Activated CD4-positive, alpha-beta memory T cell treated with anti-CD3 and anti-CD28 coated beads, Interleukin-2, amount 10 ng/mL, durations not matched to agents 7 days and 5 days (primary cell): ENCODE results near the gene MED6. TPM values are rescaled to one million over a fixed set of nuclear protein-coding genes. Genes with fewer than 3 reads are reported as not detected.

Experiments used
- CTCF ChIA-PET: fragments of 350-600 bp; sonication (Branson Sonifier 250); formaldehyde crosslinking; loops from one replicate; lab custom pipeline; 2021; ENCODE audit warnings: antibody characterized with exemption, inconsistent platforms; lab: Charles Lee
- POLR2A ChIA-PET: fragments of 350-600 bp; sonication (Branson Sonifier 250); formaldehyde crosslinking; loops from one replicate; lab custom pipeline; 2021; ENCODE audit warnings: antibody characterized with exemption; lab: Charles Lee
- DNase-seq: peaks from one replicate; pipeline ENCODE4 v3.0.0-alpha.2; 2020
- H3K27ac Mint-ChIP-seq: one replicate; pipeline ENCODE4 v1.8.0; 2021; ENCODE audit warnings: mild to moderate bottlenecking, mixed read lengths
- H3K27me3 Mint-ChIP-seq: one replicate; pipeline ENCODE4 v1.8.0; 2021; ENCODE audit warnings: mixed read lengths
- H3K36me3 Mint-ChIP-seq: one replicate; pipeline ENCODE4 v1.8.0; 2021; ENCODE audit warnings: low read depth, mixed read lengths
- H3K4me1 Mint-ChIP-seq: one replicate; pipeline ENCODE4 v1.8.0; 2021; ENCODE audit warnings: mixed read lengths
- H3K4me3 Mint-ChIP-seq: one replicate; pipeline ENCODE4 v1.8.0; 2021; ENCODE audit warnings: mild to moderate bottlenecking, mixed read lengths
- H3K9me3 Mint-ChIP-seq: one replicate; pipeline ENCODE4 v1.8.0; 2021; ENCODE audit warnings: mixed read lengths
- total RNA-seq, 2 experiments: library from RNA; stranded (reverse); gene quantifications; one replicate each; pipeline ENCODE4 v1.2.3, GENCODE V29; 2021

The MED6 gene
- total RNA-seq: 10 to 100 TPM; 45.5 to 47.9 TPM

DNA sequence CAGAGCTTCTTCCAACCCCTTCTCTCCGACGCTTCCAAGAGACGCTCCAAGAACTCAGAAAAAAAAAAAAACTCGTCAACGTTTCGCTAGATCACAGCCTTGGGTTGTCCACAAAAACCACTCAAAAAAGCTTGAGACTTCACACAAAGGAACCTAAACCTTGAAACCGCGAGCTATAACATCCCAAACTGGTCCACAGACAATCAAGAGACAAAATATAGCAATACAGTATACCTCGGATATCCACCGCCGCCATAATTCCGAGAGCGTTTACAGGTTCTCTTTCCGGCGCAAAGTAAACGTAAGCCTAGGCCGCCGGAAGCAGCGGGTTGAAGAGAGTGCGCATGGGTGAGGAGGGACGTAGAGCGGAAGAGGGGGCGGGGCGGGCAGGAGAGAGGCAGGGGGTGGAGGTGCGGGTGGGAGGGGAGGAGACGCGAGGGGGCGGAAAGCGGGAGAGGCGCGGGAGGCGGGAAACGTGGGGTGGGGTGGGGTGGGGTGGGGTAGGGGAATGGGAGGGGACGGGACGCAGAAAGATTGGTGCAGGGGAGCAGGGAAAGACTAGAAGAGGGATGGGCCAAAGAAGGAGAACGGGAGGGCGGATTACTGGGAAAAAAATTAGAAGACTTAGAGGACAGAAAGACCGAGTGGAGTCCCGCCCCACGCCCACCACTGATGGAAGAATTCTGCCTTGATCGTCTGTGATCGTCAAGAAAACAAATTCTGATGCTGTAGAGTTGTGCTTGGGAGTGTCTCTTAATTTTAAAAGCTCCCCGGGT lies at the start of gene MED6:
Gene MED6 (minus strand): TSS at position 274 of the 776 bp plus-strand sequence. CDS start 18 bp downstream, at position 256.
- Mint-ChIP-seq H3K36me3 (peaks cover 15% of the 10 kb centered on the region), H3K4me1 (peaks cover 34% of the 10 kb centered on the region), H3K9me3 (no peaks in the 10 kb centered on the region), H3K27me3 (peaks cover 12% of the 10 kb centered on the region), H3K27ac (peak within 1 kb of the TSS; percentile 93), H3K4me3 (peak within 1 kb of the TSS; percentile 100)
- peak; percentile 95 for DNase-seq
- ChIA-PET CTCF (interaction anchor here (0.6 to 1.7 kb wide), 3 partner anchors 46 to 218 kb away, joined by 3 to 5 read pairs (median 3); no protein-coding TSS in a partner anchor), POLR2A (interaction anchor here (0.6 to 2.1 kb wide), 12 partner anchors 13 to 1908 kb away, joined by 3 to 6 read pairs (median 3); partner anchors contain the start of genes COX16, MAP3K9 and TTC9)

DNA sequence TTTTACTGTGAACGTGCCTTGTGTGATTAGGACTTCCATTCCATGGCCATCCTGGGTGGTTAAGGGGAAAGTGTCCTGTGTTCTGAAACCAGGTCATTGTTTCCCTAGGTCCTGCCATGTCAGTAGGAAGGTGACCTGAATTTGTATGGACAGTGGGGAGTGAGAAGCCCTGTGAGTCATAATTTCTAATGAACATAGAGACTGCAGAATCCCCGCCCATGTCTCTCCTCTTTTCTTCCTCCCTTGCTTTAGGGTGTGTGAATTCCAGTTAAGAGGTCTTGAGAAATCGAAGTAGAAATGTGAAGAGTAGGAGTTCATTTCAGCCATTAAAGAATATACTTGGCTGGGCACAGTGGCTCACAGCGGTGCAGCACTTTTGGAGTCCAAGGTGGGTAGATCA lies 49.3 kb upstream of the MED6 start:
- Mint-ChIP-seq H3K4me3 (no peak overlapping the region), H3K36me3 (peaks cover 64% of the 10 kb centered on the region), H3K9me3 (no peaks in the 10 kb centered on the region), H3K4me1 (peaks cover 77% of the 10 kb centered on the region), H3K27me3 (no peaks in the 10 kb centered on the region), H3K27ac (no peak overlapping the region)
- CTCF ChIA-PET: no interaction called here
- POLR2A ChIA-PET: no interaction called here
- no peak for DNase-seq

GRCh38 chr14:70648346-70648745 lies 47.9 kb upstream of the MED6 start:
- Mint-ChIP-seq H3K27me3 (no peaks in the 10 kb centered on the region), H3K9me3 (no peaks in the 10 kb centered on the region), H3K36me3 (peaks cover 59% of the 10 kb centered on the region), H3K27ac (no peak overlapping the region), H3K4me3 (no peak overlapping the region), H3K4me1 (peaks cover 78% of the 10 kb centered on the region)
- no peak for DNase-seq
- CTCF ChIA-PET: interaction anchor here (0.9 kb wide), 3 partner anchors 9 to 16 kb away, joined by 3 to 6 read pairs (median 3); no protein-coding TSS in a partner anchor
- POLR2A ChIA-PET: interaction anchor here (0.8 to 1.2 kb wide), 2 partner anchors 10 to 13 kb away, joined by 3 to 4 read pairs; no protein-coding TSS in a partner anchor

GRCh38 chr14:70646705-70647104 lies 46.2 kb upstream of the MED6 start:
- peaks cover 66% of the 10 kb centered on the region for H3K4me1 Mint-ChIP-seq
- peaks cover 52% of the 10 kb centered on the region for H3K36me3 Mint-ChIP-seq
- no peak overlapping the region for H3K4me3 Mint-ChIP-seq
- ChIA-PET CTCF (interaction anchor here (1.2 to 1.3 kb wide), 2 partner anchors 8 to 46 kb away, joined by 5 read pairs; partner anchors contain the start of gene MED6), POLR2A (interaction anchor here (7.1 kb wide), 1 partner anchor 10 kb away, joined by 192 read pairs; no protein-coding TSS in a partner anchor)
- no peaks in the 10 kb centered on the region for H3K9me3 Mint-ChIP-seq
- no peak for DNase-seq
- H3K27me3 Mint-ChIP-seq: no peaks in the 10 kb centered on the region
- peak overlapping the region; percentile 14 for H3K27ac Mint-ChIP-seq

DNA sequence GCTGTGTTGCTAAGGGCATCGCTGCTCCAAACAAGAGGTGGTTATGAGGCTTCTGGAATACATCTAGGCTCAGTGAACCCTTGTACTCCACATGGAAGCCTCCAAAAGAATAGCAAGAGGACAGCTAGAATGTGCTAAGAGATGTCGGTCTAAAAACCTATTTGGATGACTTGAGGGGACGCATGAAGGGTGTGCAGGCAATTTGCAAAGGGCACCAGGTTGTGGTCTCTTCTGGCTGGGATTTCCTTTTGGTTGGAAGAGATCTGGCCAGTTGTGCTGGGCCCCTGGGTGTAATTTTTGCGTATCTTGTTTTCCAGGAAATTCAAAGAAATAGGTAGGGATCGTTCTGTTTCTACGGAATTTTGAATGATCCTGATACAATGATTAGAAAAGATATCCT lies 45.4 kb upstream of the MED6 start:
- Mint-ChIP-seq H3K36me3 (peaks cover 52% of the 10 kb centered on the region), H3K9me3 (no peaks in the 10 kb centered on the region), H3K4me1 (peaks cover 63% of the 10 kb centered on the region), H3K4me3 (no peak overlapping the region), H3K27me3 (no peaks in the 10 kb centered on the region), H3K27ac (no peak overlapping the region)
- DNase-seq: no peak
- CTCF ChIA-PET: interaction anchor here (1.2 to 1.3 kb wide), 2 partner anchors 9 to 45 kb away, joined by 5 read pairs; partner anchors contain the start of gene MED6
- POLR2A ChIA-PET: interaction anchor here (7.1 kb wide), 1 partner anchor 11 kb away, joined by 192 read pairs; no protein-coding TSS in a partner anchor

- H3K4me3 Mint-ChIP-seq: peak overlapping the region; percentile 81
- DNase-seq: no peak
- no peaks in the 10 kb centered on the region for H3K9me3 Mint-ChIP-seq
- CTCF ChIA-PET: interaction anchor here (0.6 to 1.1 kb wide), 4 partner anchors 10 to 70 kb away, joined by 3 to 5 read pairs (median 4); no protein-coding TSS in a partner anchor
- H3K36me3 Mint-ChIP-seq: peaks cover 39% of the 10 kb centered on the region
- H3K27me3 Mint-ChIP-seq: no peaks in the 10 kb centered on the region
- peaks cover 66% of the 10 kb centered on the region for H3K4me1 Mint-ChIP-seq
- POLR2A ChIA-PET: interaction anchor here (0.6 to 7.1 kb wide), 2 partner anchors 13 to 1246 kb away, joined by 3 to 192 read pairs; partner anchors contain the start of gene ERH
- H3K27ac Mint-ChIP-seq: peak overlapping the region; percentile 79
These were observed 43.5 kb upstream of the MED6 start for GRCh38 chr14:70643967-70644366.

GRCh38 chr14:70642303-70643235 lies 42.1 kb upstream of the MED6 start:
- Mint-ChIP-seq H3K9me3 (no peaks in the 10 kb centered on the region), H3K27ac (peak overlapping the region; percentile 79), H3K36me3 (peaks cover 28% of the 10 kb centered on the region), H3K27me3 (no peaks in the 10 kb centered on the region), H3K4me3 (peak overlapping the region; percentile 81), H3K4me1 (peaks cover 63% of the 10 kb centered on the region)
- POLR2A ChIA-PET: interaction anchor here (0.6 to 7.1 kb wide), 14 partner anchors 9 to 876 kb away, joined by 3 to 192 read pairs (median 4); partner anchors contain the start of genes MAP3K9 and SRSF5
- CTCF ChIA-PET: interaction anchor here (1.1 to 2.0 kb wide), 3 partner anchors 12 to 71 kb away, joined by 3 to 14 read pairs (median 4); no protein-coding TSS in a partner anchor
- DNase-seq: no peak

DNA sequence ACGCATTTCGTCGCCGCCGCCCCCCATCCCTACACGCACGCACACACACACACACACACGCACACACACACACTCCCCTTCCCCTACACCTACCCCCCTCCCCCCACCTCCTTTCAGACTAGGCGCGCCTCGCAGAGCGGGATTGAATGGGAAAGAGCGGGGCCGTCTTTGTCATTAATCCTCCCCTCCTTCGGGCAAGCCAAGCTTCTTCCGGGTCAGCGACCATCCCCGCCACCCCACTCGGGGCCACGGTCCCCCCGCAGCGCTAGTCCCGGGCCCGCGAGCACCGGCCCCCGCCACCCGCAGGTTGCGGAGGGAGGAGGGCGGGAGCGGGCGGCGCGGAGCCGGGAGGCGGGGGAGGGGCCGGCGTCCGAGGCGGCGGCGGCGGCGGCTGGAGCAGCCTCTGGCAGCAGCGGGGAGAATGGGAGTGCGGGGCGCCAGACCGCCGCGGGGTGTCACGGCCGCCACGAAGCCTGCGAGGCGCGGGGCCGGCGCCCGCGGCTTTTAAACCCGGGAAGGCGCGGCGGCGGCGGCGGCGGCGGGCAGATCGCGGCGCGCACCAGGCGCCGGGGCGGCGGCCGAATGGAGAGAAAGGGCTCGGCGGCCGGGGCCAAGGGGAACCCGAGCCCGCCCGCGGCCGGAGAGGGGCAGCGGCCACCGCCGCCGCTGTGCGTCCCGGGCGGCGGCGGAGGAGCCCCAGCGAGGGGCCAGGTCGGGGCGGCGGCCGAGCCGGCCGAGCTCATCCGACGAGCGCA lies 41.3 kb upstream of the MED6 start, which contains the start of gene TTC9:
Gene TTC9 (plus strand): TSS at position 369 of the 755 bp plus-strand sequence. CDS start 214 bp downstream, at position 583.
- no peaks in the 10 kb centered on the region for H3K27me3 Mint-ChIP-seq
- peak within 1 kb of the TSS; percentile 94 for H3K4me3 Mint-ChIP-seq
- H3K9me3 Mint-ChIP-seq: no peaks in the 10 kb centered on the region
- H3K36me3 Mint-ChIP-seq: peaks cover 25% of the 10 kb centered on the region
- no peak for DNase-seq
- CTCF ChIA-PET: interaction anchor here (1.1 to 2.0 kb wide), 3 partner anchors 13 to 72 kb away, joined by 4 to 14 read pairs (median 5); no protein-coding TSS in a partner anchor
- peak within 1 kb of the TSS; percentile 84 for H3K27ac Mint-ChIP-seq
- peaks cover 57% of the 10 kb centered on the region for H3K4me1 Mint-ChIP-seq
- POLR2A ChIA-PET: interaction anchor here (0.6 to 7.1 kb wide), 16 partner anchors 8 to 875 kb away, joined by 3 to 192 read pairs (median 4); partner anchors contain the start of genes MAP3K9, MED6 and SRSF5

DNA sequence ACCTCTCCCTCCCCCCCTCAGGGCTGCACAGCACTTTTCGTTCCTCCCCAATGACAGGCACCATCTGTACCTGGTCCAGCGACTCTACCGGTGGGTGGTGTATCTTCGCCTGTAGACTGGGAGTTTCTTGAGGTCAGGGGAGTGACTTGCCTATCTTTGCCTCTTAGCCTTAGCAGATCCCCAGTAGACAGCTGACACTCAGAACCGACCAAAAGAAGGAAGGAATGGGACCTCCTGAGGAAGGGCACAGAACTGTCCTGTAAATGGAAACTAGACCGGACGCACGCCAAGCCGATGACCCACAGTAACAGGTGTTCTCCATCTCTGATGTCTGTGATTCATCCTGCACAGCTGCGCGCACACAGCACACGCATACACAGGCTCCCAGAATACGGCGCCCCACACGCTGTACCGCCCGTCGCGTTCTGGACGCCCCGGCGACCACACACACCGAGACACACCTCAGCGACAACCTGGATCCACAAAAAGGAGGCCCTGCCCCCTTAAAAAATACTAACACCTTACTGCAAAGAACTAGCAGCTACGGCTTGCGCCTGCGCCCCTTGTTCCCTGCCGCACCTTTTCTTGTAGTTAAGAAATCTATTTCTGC lies 40.6 kb upstream of the MED6 start:
- CTCF ChIA-PET: interaction anchor here (1.1 kb wide), 1 partner anchor 17 kb away, joined by 5 read pairs; no protein-coding TSS in a partner anchor
- POLR2A ChIA-PET: interaction anchor here (1.1 to 7.1 kb wide), 10 partner anchors 15 to 169 kb away, joined by 3 to 192 read pairs (median 4); partner anchors contain the start of genes MAP3K9 and MED6

DNA sequence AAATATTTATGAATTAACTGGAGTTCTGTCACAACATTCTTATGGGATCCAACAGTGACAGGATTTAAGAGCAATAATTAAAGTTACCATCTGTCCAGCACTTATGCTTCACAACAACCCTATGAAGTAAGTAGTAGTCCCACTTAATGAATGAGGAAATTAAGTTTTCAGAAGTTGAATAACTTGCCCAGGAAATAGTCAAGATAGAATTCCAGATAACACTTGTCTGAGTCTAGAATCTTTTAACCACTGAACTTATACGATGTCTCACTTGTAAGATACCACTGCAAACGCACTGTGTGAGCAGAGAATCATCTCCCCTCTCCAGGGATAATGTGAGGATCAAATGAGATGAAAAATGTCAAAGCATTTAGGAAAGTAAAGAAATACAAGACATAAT lies 38.0 kb upstream of the MED6 start:
- H3K36me3 Mint-ChIP-seq: peaks cover 18% of the 10 kb centered on the region
- no peak for DNase-seq
- POLR2A ChIA-PET: no interaction called here
- H3K27me3 Mint-ChIP-seq: no peaks in the 10 kb centered on the region
- peaks cover 29% of the 10 kb centered on the region for H3K4me1 Mint-ChIP-seq
- CTCF ChIA-PET: no interaction called here
- H3K4me3 Mint-ChIP-seq: no peak overlapping the region
- no peak overlapping the region for H3K27ac Mint-ChIP-seq
- H3K9me3 Mint-ChIP-seq: peaks cover 6% of the 10 kb centered on the region

More for the DNA sequence above, 40.6 kb upstream of the MED6 start:
- Mint-ChIP-seq H3K36me3 (peaks cover 25% of the 10 kb centered on the region), H3K4me3 (peak overlapping the region; percentile 94), H3K9me3 (peaks cover 3% of the 10 kb centered on the region), H3K27ac (peak overlapping the region; percentile 84), H3K27me3 (no peaks in the 10 kb centered on the region), H3K4me1 (peaks cover 54% of the 10 kb centered on the region)
- DNase-seq: peak; percentile 56
